Measurements from ENCODE around the gene ECSIT. TPM values are rescaled to one million over a fixed set of nuclear protein-coding genes. Genes with fewer than 3 reads are reported as not detected.

Gene ECSIT
- total RNA-seq, 1 experiment from 2014 or later = 22.3 TPM

GRCh38 chr19:11556634-11557420 is 27.9 kb upstream of the ECSIT start:
- Histone ChIP-seq H3K4me1 (no peaks in the 10 kb centered on the region), H3K27ac (no peak overlapping the region), H3K9me3 (replicated peaks) (no peaks in the 10 kb centered on the region), H3K27me3 (no peaks in the 10 kb centered on the region), H3K36me3 (peaks cover 2% of the 10 kb centered on the region), H3K4me3 (no peak overlapping the region)
- DNase-seq = no peak

- no peak for DNase-seq
- Histone ChIP-seq H3K4me1 (no peaks in the 10 kb centered on the region), H3K4me3 (no peak overlapping the region), H3K9me3 (replicated peaks) (no peaks in the 10 kb centered on the region), H3K36me3 (peaks cover 2% of the 10 kb centered on the region), H3K27ac (no peak overlapping the region), H3K27me3 (no peaks in the 10 kb centered on the region)
Observed at GRCh38 chr19:11555246-11555645, 26.3 kb upstream of the ECSIT start.

- no peak overlapping the region for H3K4me3 ChIP-seq
- no peaks in the 10 kb centered on the region for H3K9me3 ChIP-seq (replicated peaks)
- no peak for DNase-seq
- H3K36me3 ChIP-seq = peaks cover 2% of the 10 kb centered on the region
- no peak overlapping the region for H3K27ac ChIP-seq
- H3K4me1 ChIP-seq = no peaks in the 10 kb centered on the region
- no peaks in the 10 kb centered on the region for H3K27me3 ChIP-seq
Observed at GRCh38 chr19:11554160-11554559, 25.2 kb upstream of the ECSIT start.

DNA sequence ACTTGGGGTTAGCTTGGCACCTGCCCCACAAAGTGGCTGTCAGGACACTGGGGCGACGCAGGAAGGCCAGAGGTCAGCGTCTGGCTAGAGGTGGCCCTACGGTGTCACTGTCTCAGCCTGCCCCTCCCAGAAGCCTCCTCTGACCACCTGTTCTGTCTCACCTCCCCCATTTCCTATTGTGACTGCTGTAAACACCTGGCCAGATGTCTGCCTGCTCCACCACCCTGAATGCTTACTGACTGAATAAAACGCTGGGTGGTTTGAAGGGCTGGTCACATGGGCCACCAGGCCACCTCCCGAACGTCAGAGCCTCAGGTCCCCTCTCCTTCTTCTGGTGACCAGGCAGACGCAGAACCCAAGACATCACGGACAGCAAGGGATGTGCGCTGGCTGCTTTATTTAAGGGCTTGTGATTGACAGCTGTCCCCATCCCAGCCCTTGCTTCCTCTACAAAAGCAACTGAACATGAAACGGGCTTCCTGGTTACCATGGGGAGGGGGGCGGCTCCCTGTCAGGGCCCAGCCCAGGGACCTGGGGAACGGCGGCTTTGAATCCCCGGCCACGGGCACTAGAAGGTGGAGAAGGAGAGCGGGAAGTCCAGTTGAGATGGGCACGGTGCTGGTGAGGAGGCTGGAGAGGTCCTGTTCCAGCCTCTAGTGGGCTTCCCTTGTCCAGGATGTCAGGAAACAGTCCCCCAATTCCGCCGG is 23.9 kb upstream of the ECSIT start:
- H3K36me3 ChIP-seq = peaks cover 2% of the 10 kb centered on the region
- H3K27me3 ChIP-seq = no peaks in the 10 kb centered on the region
- no peak overlapping the region for H3K4me3 ChIP-seq
- H3K9me3 ChIP-seq (replicated peaks) = no peaks in the 10 kb centered on the region
- no peaks in the 10 kb centered on the region for H3K4me1 ChIP-seq
- no peak overlapping the region for H3K27ac ChIP-seq
- no peak for DNase-seq

- Histone ChIP-seq H3K4me1 (no peaks in the 10 kb centered on the region), H3K27ac (no peak overlapping the region), H3K9me3 (replicated peaks) (no peaks in the 10 kb centered on the region), H3K4me3 (no peak overlapping the region), H3K36me3 (peaks cover 2% of the 10 kb centered on the region), H3K27me3 (no peaks in the 10 kb centered on the region)
- DNase-seq = peak in 1 of 2 experiments; percentile 38
Observed at GRCh38 chr19:11551603-11552235, 22.8 kb upstream of the ECSIT start.

DNA sequence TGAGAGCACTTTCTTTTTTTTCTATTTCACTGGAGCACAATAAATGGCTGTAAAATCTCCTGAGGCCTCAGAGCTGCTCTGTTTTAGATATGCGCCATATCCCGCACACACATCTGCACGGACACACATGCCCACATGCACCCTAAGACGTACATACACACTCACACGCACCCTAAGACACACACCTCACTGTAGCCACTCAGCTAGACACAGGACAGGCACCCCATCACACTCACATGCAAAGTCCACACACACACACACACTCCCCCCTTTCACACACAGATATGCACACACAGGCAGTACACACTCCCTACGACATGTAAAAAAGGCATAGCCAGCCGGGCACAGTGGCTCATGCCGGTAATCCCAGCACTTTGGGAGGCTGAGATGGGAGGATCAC is 21.3 kb upstream of the ECSIT start:
- no peak overlapping the region for H3K27ac ChIP-seq
- H3K27me3 ChIP-seq = no peaks in the 10 kb centered on the region
- no peak overlapping the region for H3K4me3 ChIP-seq
- H3K4me1 ChIP-seq = no peaks in the 10 kb centered on the region
- no peak for DNase-seq
- H3K9me3 ChIP-seq (replicated peaks) = no peaks in the 10 kb centered on the region
- peaks cover 2% of the 10 kb centered on the region for H3K36me3 ChIP-seq

DNA sequence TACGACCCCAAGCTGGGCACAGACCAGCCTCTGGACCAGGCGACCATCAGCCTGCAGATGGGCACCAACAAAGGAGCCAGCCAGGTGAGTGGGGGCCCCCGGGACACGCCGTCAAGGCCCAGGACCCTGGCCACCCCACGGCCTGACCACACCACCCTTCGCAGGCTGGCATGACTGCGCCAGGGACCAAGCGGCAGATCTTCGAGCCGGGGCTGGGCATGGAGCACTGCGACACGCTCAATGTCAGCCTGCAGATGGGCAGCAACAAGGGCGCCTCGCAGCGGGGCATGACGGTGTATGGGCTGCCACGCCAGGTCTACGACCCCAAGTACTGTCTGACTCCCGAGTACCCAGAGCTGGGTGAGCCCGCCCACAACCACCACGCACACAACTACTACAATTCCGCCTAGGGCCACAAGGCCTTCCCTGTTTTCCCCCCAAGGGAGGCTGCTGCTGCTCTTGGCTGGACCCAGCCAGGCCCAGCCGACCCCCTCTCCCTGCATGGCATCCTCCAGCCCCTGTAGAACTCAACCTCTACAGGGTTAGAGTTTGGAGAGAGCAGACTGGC is 20.5 kb upstream of the ECSIT start:
- Histone ChIP-seq H3K27ac (no peak overlapping the region), H3K4me1 (no peaks in the 10 kb centered on the region), H3K4me3 (no peak overlapping the region), H3K9me3 (replicated peaks) (no peaks in the 10 kb centered on the region), H3K36me3 (peaks cover 2% of the 10 kb centered on the region), H3K27me3 (no peaks in the 10 kb centered on the region)
- no peak for DNase-seq

DNA sequence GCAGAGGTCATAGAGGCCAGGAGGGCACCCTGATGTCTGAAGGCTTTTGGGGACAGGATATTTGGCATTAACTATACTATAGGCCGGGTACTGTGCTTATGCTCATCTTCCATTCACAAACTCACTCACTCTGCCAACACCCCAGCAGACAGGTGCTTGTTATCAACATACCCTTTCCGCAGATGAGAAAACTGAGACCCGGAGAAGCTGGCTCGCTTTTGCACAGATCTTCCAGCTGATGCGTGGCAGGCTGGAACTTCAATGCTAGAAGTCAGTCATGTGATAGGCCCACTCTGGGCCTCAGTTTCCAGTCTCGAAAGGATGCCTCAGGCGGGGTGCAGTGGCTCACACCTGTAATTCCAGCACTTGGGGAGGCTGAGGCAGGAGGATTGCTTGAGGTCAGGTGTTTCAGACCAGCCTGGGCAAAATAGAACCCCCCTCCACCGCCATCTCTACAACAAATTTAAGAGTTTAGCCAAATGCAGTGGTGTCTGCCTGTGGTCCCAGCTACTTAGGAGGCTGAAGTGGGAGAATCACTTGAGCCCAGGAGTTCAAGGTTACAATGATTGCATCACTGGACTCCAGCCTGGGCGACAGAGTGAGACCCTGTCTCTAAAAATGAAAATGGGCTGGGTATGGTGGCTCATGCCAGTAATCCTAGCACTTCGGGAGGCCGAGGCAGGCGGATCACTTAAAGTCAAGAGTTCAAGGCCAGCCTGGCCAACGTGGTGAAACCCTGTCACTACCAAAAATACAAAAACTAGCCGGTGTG is 19.2 kb upstream of the ECSIT start:
- Histone ChIP-seq H3K4me1 (no peaks in the 10 kb centered on the region), H3K27me3 (no peaks in the 10 kb centered on the region), H3K4me3 (no peak overlapping the region), H3K27ac (no peak overlapping the region), H3K36me3 (no peaks in the 10 kb centered on the region; the same call in 1 of the 2 replicates), H3K9me3 (replicated peaks) (no peaks in the 10 kb centered on the region)
- no peak for DNase-seq

DNA sequence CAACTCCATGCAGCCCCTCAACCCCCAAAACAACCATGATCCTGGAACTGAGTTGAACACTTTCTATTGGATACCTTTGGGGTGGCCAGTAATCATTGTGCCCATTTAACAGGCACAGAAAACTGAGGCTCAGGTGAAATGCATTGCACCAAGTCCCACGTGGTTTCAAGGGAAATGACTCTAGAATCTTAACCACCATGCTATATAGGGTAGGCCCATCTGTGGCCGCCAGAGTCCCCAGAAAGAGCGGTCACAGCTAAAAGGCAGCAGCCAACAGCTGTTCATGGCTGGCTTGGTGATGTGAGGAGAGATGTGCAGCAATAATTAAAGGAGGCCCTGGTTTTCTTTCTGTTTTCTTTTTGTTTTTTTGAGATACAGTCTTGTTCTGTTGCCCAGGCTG is 12.3 kb upstream of the ECSIT start:
- H3K27ac ChIP-seq = no peak overlapping the region
- H3K36me3 ChIP-seq = no peaks in the 10 kb centered on the region
- H3K9me3 ChIP-seq (replicated peaks) = no peaks in the 10 kb centered on the region
- H3K27me3 ChIP-seq = no peaks in the 10 kb centered on the region
- no peak overlapping the region for H3K4me3 ChIP-seq
- DNase-seq = no peak
- no peaks in the 10 kb centered on the region for H3K4me1 ChIP-seq

DNA sequence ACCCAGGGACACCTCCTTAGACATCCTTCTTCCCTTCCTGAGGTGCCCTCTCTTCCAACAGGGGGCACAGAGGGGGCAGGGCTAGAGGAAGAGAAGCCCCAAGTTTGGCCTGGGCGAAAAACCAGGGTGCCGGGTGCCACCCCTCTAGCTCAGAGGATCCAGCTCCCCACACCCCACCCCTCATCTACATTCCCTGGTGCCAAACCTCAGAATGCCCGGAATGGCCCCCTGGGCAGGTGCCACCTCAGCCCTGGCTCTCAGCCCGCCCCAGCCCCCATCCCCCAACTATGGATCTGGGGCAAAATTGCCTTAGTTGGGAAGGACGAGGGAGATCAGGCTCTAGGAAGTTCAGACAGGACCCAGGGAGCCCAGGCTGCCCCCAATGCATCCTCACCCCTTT is 11.7 kb upstream of the ECSIT start:
- DNase-seq = no peak
- Histone ChIP-seq H3K36me3 (no peaks in the 10 kb centered on the region), H3K4me3 (no peak overlapping the region), H3K9me3 (replicated peaks) (no peaks in the 10 kb centered on the region), H3K27me3 (no peaks in the 10 kb centered on the region), H3K4me1 (no peaks in the 10 kb centered on the region), H3K27ac (no peak overlapping the region)

DNA sequence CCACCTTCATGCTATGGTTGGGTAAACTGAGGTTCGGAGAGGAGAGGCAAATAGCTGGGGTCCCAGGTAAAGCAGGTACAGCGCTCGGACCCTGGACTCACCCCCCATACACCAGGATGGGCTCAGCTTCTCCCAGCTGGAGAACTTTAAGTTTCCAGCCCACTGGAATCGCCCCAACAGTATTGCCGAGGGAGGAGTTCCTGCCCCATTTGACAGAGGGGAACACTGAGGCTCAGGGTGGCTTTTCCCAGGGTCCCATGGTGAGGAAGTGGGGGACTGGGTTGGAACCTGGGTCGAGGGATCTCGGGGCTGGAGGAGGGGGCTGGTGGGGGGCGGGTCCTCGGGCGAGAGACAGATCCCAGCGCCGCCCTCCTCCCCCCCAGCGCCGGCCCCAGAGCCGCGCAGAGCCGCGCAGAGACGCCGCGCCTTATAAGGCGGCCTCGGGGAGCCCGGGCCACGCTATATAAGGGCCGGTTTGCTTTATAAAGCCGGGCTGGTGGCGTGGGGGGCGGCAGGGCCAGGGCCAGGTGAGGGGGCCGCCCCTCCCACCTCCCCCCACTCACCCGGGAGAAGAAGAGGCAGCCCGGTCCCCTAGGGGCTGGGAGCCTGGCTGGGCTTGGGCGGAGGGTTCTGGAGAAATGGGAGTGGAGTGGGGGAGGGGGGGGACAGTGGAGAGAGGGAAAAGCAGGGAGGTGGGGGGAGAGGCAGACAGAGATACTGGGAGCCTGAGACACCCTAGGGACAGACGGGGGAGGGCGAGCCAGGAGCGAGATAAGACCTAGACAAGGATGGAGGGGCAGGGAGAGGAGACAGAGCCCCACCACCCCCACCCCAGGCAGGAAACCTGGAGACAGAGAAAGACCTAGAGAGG is 10.8 kb upstream of the ECSIT start:
- Histone ChIP-seq H3K36me3 (no peaks in the 10 kb centered on the region), H3K27ac (no peak overlapping the region), H3K9me3 (replicated peaks) (no peaks in the 10 kb centered on the region), H3K27me3 (no peaks in the 10 kb centered on the region), H3K4me3 (no peak overlapping the region), H3K4me1 (no peaks in the 10 kb centered on the region)
- no peak for DNase-seq

DNA sequence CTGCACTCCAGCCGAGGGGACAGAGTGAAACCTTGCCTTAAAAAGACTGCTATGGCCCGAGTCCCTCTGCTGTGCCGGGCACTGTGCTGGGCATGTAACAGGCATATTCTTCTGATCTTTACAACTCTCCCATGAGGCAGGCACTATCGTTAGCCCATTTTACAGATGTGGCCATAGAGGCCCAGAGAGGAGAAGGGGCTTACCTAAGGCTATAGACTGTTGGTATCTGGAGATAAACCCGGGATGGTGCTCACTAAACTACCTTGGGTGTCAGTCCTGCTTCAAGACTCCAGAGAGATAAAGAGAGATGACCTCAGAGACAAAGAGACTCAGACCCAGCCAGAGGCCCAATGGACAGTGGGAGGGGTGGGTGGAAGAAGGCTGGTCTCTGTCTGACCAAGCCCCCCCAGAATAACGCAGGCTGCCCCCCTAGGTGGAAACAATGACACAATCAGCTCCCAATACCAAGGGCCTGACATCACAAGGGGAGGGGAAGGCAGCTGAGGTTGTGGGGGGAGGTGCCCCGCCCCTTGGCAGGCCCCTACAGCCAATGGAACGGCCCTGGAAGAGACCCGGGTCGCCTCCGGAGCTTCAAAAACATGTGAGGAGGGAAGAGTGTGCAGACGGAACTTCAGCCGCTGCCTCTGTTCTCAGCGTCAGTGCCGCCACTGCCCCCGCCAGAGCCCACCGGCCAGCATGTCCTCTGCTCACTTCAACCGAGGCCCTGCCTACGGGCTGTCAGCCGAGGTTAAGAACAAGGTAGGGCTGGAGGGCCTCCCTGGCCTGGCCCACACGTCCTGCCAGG is 9.5 kb upstream of the ECSIT start, which contains the start of gene CNN1:
TSS of gene CNN1 (plus strand) at position 620 of the 805 bp plus-strand sequence. CDS start at position 697, 77 bp downstream.
- H3K4me3 ChIP-seq = peak within 1 kb of the TSS; percentile 29
- no peak within 1 kb of the TSS for H3K27ac ChIP-seq
- H3K9me3 ChIP-seq (replicated peaks) = no peaks in the 10 kb centered on the region
- H3K4me1 ChIP-seq = no peaks in the 10 kb centered on the region
- peak; percentile 63 to 66 for DNase-seq
- H3K36me3 ChIP-seq = no peaks in the 10 kb centered on the region
- no peaks in the 10 kb centered on the region for H3K27me3 ChIP-seq

Measured in SJCRH30 (cell line).